Femur (tissue), 1 donor: ENCODE results near the gene PIK3R4.

Source experiments
- DNase-seq: peaks from one replicate; pipeline ENCODE4 v3.0.0-alpha.2; 2017

PIK3R4 gene

GRCh38 chr3:130746246-130747039, at the start of gene PIK3R4:
PIK3R4 (minus strand) TSS chr3:130746829; CDS start chr3:130745218, 1,611 bp downstream.
- peak; percentile 98 for DNase-seq

- DNase-seq, result no peak
Observed at GRCh38 chr3:130795396-130795795, 48.8 kb upstream of the PIK3R4 start.

- DNase-seq, result no peak
Observed at GRCh38 chr3:130792246-130792645, 45.6 kb upstream of the PIK3R4 start.

GRCh38 chr3:130789782-130790322, 43.2 kb upstream of the PIK3R4 start:
- DNase-seq, result no peak

GRCh38 chr3:130787422-130788068, 40.9 kb upstream of the PIK3R4 start:
- no peak for DNase-seq

GRCh38 chr3:130786306-130786705, 39.7 kb upstream of the PIK3R4 start:
- no peak for DNase-seq

- DNase-seq, result no peak
Observed at GRCh38 chr3:130783629-130784028, 37.0 kb upstream of the PIK3R4 start.

- DNase-seq, result no peak
Observed at GRCh38 chr3:130779486-130779885, 32.9 kb upstream of the PIK3R4 start.

- no peak for DNase-seq
Observed at GRCh38 chr3:130779031-130779430, 32.4 kb upstream of the PIK3R4 start.

GRCh38 chr3:130773366-130773765, 26.7 kb upstream of the PIK3R4 start:
- peak; percentile 26 for DNase-seq

- DNase-seq, result no peak
Observed at GRCh38 chr3:130772129-130772528, 25.5 kb upstream of the PIK3R4 start.

GRCh38 chr3:130770644-130771043, 24.0 kb upstream of the PIK3R4 start:
- DNase-seq, result no peak

GRCh38 chr3:130761730-130762311, 15.2 kb upstream of the PIK3R4 start:
- DNase-seq, result no peak

GRCh38 chr3:130760922-130761321, 14.3 kb upstream of the PIK3R4 start:
- DNase-seq, result no peak

GRCh38 chr3:130759692-130760338, 13.2 kb upstream of the PIK3R4 start:
- DNase-seq, result peak; percentile 55

- DNase-seq, result no peak
Observed at GRCh38 chr3:130758624-130759369, 12.2 kb upstream of the PIK3R4 start.

- no peak for DNase-seq
Observed at GRCh38 chr3:130757611-130758150, 11.1 kb upstream of the PIK3R4 start.

- DNase-seq, result no peak
Observed at GRCh38 chr3:130755666-130756065, 9.0 kb upstream of the PIK3R4 start.

GRCh38 chr3:130748981-130749380, 2.4 kb upstream of the PIK3R4 start:
- DNase-seq, result no peak

GRCh38 chr3:130748467-130748861, 1.8 kb upstream of the PIK3R4 start:
- DNase-seq, result no peak

- no peak for DNase-seq
Observed at GRCh38 chr3:130743354-130743753, 3.3 kb downstream of the PIK3R4 start.

GRCh38 chr3:130741946-130742610, 4.6 kb downstream of the PIK3R4 start:
- no peak for DNase-seq
